LNCAP (cell line): ENCODE data around the gene PSMC5.

Experiments
- CTCF ChIP-seq: fragments of 450-650 bp; IDR thresholded peaks from 2 replicates; pipeline ENCODE4 v1.5.1; 2017; ENCODE audit warnings: mild to moderate bottlenecking

The PSMC5 gene

GRCh38 chr17:63836811-63837210 is 9.6 kb downstream of the PSMC5 start:
- no peak for TF ChIP-seq CTCF

- no peak for TF ChIP-seq CTCF
Observed at GRCh38 chr17:63837480-63837879, 10.2 kb downstream of the PSMC5 start.

- no peak for TF ChIP-seq CTCF
Observed at GRCh38 chr17:63837962-63838600, 10.8 kb downstream of the PSMC5 start.

- TF ChIP-seq CTCF = no peak
Observed at GRCh38 chr17:63838631-63839171, 11.5 kb downstream of the PSMC5 start.

- no peak for TF ChIP-seq CTCF
Observed at GRCh38 chr17:63840591-63841349, 13.5 kb downstream of the PSMC5 start.

GRCh38 chr17:63841350-63842172 is 14.3 kb downstream of the PSMC5 start:
- no peak for TF ChIP-seq CTCF

- TF ChIP-seq CTCF = no peak
Observed at GRCh38 chr17:63842173-63842539, 14.9 kb downstream of the PSMC5 start.
